PC-3 (cell line): ENCODE data around the gene SLC16A3. TPM values are rescaled to one million over a fixed set of nuclear protein-coding genes. Genes with fewer than 3 reads are reported as not detected.

ENCODE experiments used
- ATAC-seq: fragments of 200-7000 bp; cut with Tn5 transposase; 2 replicates; pipeline ENCODE4 v1.9.1; 2020; ENCODE audit warnings: mild to moderate bottlenecking, moderate library complexity
- BruUV-seq: library from RNA; stranded (reverse); fragments of 400-500 nt; replicated peaks from 2 replicates; lab custom pipeline; 2021; lab: Mats Ljungman, UMichigan
- CTCF ChIA-PET: fragments of 300-600 bp; sonication (Branson Sonifier 250); formaldehyde crosslinking; loops from one replicate; lab custom pipeline; 2022; ENCODE audit warnings: antibody characterized with exemption; lab: Charles Lee
- POLR2A ChIA-PET: fragments of 300-600 bp; sonication (Branson Sonifier 250); formaldehyde crosslinking; loops from one replicate; lab custom pipeline; 2022; ENCODE audit warnings: antibody characterized with exemption; ENCODE audit not compliant: unreplicated experiment; lab: Charles Lee
- DNase-seq: peaks from one replicate; pipeline ENCODE4 v3.0.0-alpha.2; 2015
- H2AFZ ChIP-seq: fragments of 300-600 bp; sonication (generic); 2 replicates; pipeline ENCODE4 v1.6.0; 2016; ENCODE audit warnings: antibody characterized with exemption, low read length
- H3F3A ChIP-seq: fragments of 300-600 bp; sonication (generic); one replicate; pipeline ENCODE4 v1.6.0; 2017; ENCODE audit warnings: antibody characterized with exemption, low read length, control low read depth, mild to moderate bottlenecking; ENCODE audit not compliant: unreplicated experiment
- H3K27ac ChIP-seq: fragments of 300-600 bp; sonication (generic); 2 replicates; pipeline ENCODE4 v1.5.1; 2016; ENCODE audit warnings: mild to moderate bottlenecking, low read length
- H3K27me3 ChIP-seq: fragments of 300-600 bp; sonication (generic); 2 replicates; pipeline ENCODE4 v1.6.1; 2016; ENCODE audit warnings: low read length, mixed read lengths
- H3K36me3 ChIP-seq: fragments of 300-600 bp; sonication (generic); 2 replicates; pipeline ENCODE4 v1.6.1; 2016; ENCODE audit warnings: low read depth, mixed run types, low read length, mixed read lengths
- H3K4me1 ChIP-seq: fragments of 300-600 bp; sonication (generic); 2 replicates; pipeline ENCODE4 v1.5.1; 2016; ENCODE audit warnings: low read length; ENCODE audit not compliant: insufficient read depth
- H3K4me2 ChIP-seq: fragments of 300-600 bp; sonication (generic); 2 replicates; pipeline ENCODE4 v1.6.0; 2016; ENCODE audit warnings: low read length
- H3K4me3 ChIP-seq: fragments of 300-600 bp; sonication (generic); 2 replicates; pipeline ENCODE4 v1.5.1; 2016; ENCODE audit warnings: mild to moderate bottlenecking, low read length, mixed read lengths
- H3K79me2 ChIP-seq: fragments of 300-600 bp; sonication (generic); 2 replicates; pipeline ENCODE4 v1.6.1; 2017; ENCODE audit warnings: low read length, mixed read lengths
- H3K9ac ChIP-seq: fragments of 300-600 bp; sonication (generic); 2 replicates; pipeline ENCODE4 v1.6.0; 2016; ENCODE audit warnings: mild to moderate bottlenecking, low read length
- H3K9me2 ChIP-seq: fragments of 300-600 bp; sonication (generic); replicated peaks from 2 replicates; pipeline ENCODE4 v1.6.1; 2016; ENCODE audit warnings: mixed run types, low read length, mixed read lengths
- H3K9me3 ChIP-seq: fragments of 300-600 bp; sonication (generic); 2 replicates; pipeline ENCODE4 v1.6.1; 2016; ENCODE audit warnings: low read length, mixed read lengths
- H4K20me1 ChIP-seq: fragments of 300-600 bp; sonication (generic); 2 replicates; pipeline ENCODE4 v1.6.1; 2016; ENCODE audit warnings: low read length, mixed read lengths
- EZH2 ChIP-seq: fragments of 300-600 bp; sonication (generic); IDR thresholded peaks from one replicate; pipeline ENCODE4 v1.6.1; 2017; ENCODE audit warnings: antibody characterized with exemption, mild to moderate bottlenecking, low read length; ENCODE audit not compliant: unreplicated experiment
- EZH2phosphoT487 ChIP-seq: fragments of 300-600 bp; sonication (generic); IDR thresholded peaks from 2 replicates; pipeline ENCODE4 v1.6.1; 2018; ENCODE audit warnings: mild to moderate bottlenecking, antibody characterized with exemption, low read length, borderline replicate concordance
- intact Hi-C: fragments of 100-400 bp; cut with micrococcal nuclease; formaldehyde crosslinking; loops from 2 replicates; pipeline ENCODE4 v1.9.0; 2023
- total RNA-seq: library from RNA; depleted of rRNA; stranded (reverse); fragments of >200 nt; gene quantifications from 2 replicates; pipeline ENCODE4 v1.2.3, GENCODE V29; 2014
- TF ChIP-seq, protein P1 (sequence below): fragments of 300-600 bp; sonication (generic); conservative IDR thresholded peaks from 2 replicates; pipeline ENCODE4 v1.5.1; 2017; ENCODE audit warnings: antibody characterized with exemption, low read depth, mild to moderate bottlenecking, low read length

The SLC16A3 gene
- total RNA-seq, 1 experiment from 2014 or later: 286 TPM

DNA sequence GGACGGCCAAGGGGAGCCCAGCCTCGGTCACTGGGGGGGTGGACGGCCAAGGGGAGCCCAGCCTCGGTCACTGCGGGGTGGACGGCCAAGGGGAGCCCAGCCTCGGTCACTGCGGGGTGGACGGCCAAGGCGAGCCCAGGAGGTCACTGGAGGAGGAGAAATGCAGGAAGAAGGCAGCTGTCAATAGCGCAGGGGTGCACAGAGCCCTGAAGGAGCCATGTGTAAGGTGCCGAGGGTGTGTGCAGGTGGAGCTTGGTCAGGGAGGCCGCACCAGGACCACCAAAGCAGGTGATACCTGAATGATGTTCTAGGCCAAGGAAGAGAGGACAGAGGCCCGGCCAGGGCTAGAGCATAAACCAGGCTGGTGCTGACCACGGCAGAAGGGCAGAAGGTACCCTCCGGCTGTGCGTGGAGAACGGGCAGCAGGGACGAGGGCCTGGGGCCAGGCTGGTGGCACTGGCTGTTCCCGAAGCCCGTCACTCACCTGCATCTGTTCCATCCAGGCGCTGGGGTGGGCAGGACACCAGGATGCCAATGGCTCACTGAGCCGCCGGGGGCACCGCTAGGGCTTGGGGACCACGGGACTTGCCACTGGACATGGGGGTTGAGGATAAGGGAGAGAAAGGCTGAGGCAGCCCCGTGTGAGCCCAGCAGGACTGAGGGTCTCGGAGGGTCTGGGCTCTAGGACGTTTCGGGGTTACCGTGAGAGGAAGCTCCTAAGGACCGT, 10.3 kb upstream of the SLC16A3 start:
- no peaks in the 10 kb centered on the region for H3K27me3 ChIP-seq
- CTCF ChIA-PET: no interaction called here
- peaks cover 31% of the 10 kb centered on the region for H3K4me1 ChIP-seq
- no peaks in the 10 kb centered on the region for H3K79me2 ChIP-seq
- no TSS peak for BruUV-seq
- DNase-seq: no peak
- no peak overlapping the region for H2AFZ ChIP-seq
- no peaks in the 10 kb centered on the region for H3K36me3 ChIP-seq
- H3K9ac ChIP-seq: peak overlapping the region; percentile 76
- peak overlapping the region; percentile 91 for H3K27ac ChIP-seq
- no peak overlapping the region for H3K4me2 ChIP-seq
- H3K4me3 ChIP-seq: no peak overlapping the region
- H4K20me1 ChIP-seq: no peaks in the 10 kb centered on the region
- no peaks in the 10 kb centered on the region for H3K9me2 ChIP-seq
- POLR2A ChIA-PET: interaction anchor here (0.6 kb wide), 1 partner anchor 12 kb away, joined by 3 read pairs; no protein-coding TSS in a partner anchor
- H3K9me3 ChIP-seq: no peaks in the 10 kb centered on the region
- no peak for ATAC-seq
- intact Hi-C loops: no loop called here
- H3F3A ChIP-seq: no peaks in the 10 kb centered on the region
- TF ChIP-seq EZH2phosphoT487: no peak
- no peak for TF ChIP-seq EZH2
- TF ChIP-seq, protein P1, sequence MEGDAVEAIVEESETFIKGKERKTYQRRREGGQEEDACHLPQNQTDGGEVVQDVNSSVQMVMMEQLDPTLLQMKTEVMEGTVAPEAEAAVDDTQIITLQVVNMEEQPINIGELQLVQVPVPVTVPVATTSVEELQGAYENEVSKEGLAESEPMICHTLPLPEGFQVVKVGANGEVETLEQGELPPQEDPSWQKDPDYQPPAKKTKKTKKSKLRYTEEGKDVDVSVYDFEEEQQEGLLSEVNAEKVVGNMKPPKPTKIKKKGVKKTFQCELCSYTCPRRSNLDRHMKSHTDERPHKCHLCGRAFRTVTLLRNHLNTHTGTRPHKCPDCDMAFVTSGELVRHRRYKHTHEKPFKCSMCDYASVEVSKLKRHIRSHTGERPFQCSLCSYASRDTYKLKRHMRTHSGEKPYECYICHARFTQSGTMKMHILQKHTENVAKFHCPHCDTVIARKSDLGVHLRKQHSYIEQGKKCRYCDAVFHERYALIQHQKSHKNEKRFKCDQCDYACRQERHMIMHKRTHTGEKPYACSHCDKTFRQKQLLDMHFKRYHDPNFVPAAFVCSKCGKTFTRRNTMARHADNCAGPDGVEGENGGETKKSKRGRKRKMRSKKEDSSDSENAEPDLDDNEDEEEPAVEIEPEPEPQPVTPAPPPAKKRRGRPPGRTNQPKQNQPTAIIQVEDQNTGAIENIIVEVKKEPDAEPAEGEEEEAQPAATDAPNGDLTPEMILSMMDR: no peak

DNA sequence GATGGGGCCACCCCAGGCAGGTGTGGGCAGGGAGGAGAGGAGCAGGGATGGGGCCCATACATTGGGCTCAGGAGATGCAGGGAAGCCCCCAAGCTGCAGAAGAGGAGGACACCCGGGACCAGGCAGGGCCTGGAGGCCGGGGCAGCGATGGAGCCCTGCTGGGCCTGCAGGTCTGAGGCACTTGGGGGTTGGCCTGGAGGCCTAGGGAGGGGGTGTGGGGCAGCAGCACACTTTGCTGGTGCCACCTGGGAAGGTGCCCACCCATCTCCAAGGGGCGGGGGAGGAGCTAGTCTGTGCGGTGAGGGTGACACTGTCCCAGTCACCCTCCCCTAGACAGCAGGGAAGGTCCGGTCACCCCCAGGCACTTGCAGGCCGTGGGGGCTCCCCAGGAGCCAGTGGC, 9.8 kb upstream of the SLC16A3 start:
- H3K4me1 ChIP-seq: peaks cover 30% of the 10 kb centered on the region

More for the DNA sequence above, 9.8 kb upstream of the SLC16A3 start:
- DNase-seq (no peak), ATAC-seq (no peak)
- CTCF ChIA-PET: no interaction called here
- H3K27ac ChIP-seq: no peak overlapping the region
- no peaks in the 10 kb centered on the region for H3K36me3 ChIP-seq
- H3F3A ChIP-seq: no peaks in the 10 kb centered on the region
- no peak overlapping the region for H3K4me2 ChIP-seq
- intact Hi-C loops: no loop called here
- no peak for TF ChIP-seq EZH2
- TF ChIP-seq EZH2phosphoT487: no peak
- TF ChIP-seq, protein P1: no peak
- no peaks in the 10 kb centered on the region for H3K79me2 ChIP-seq
- H4K20me1 ChIP-seq: no peaks in the 10 kb centered on the region
- H3K4me3 ChIP-seq: no peak overlapping the region
- POLR2A ChIA-PET: interaction anchor here (0.6 kb wide), 1 partner anchor 12 kb away, joined by 3 read pairs; no protein-coding TSS in a partner anchor
- H2AFZ ChIP-seq: no peak overlapping the region
- H3K9me2 ChIP-seq: no peaks in the 10 kb centered on the region
- H3K9me3 ChIP-seq: no peaks in the 10 kb centered on the region
- no peaks in the 10 kb centered on the region for H3K27me3 ChIP-seq
- H3K9ac ChIP-seq: no peak overlapping the region
- no TSS peak for BruUV-seq
